ENCODE measurements around the gene RASGRP1. TPM values are rescaled to one million over a fixed set of nuclear protein-coding genes. Genes with fewer than 3 reads are reported as not detected.

RASGRP1 gene
- total RNA-seq, 4 donors from 2014 or later, result 0.22 to 2.1 (median 1.3) TPM

DNA sequence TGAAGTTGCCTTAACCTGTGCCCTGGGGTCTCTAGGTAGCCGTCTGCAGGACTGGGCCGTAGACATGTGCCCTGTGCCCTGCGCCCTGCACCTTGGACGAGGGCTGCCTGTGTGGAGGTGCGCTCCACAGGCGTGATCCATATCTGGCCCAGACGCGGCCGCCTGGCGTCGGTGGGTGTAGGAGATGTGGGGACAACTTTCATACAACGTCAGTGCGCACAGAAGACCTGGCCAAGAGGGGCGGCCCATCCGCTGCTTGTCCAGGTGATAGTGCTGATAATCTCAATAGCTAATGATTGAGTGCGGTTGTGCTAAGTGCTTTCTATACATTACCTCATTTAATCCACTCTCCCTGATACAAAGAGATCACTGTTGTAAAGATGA lies 665 bp upstream of the RASGRP1 start:
- WGBS, 2 donors, result 69 to 84% methylated on average over 5 to 16 of the region's 16 CpGs
- no peak overlapping the region for H3K27ac ChIP-seq
- H3K4me1 ChIP-seq, result peaks cover 0 to 15% (median 2%) of the 10 kb centered on the region in 4 donors
- H3K9me3 ChIP-seq, result no peaks in the 10 kb centered on the region
- H3K4me3 ChIP-seq, result peak overlapping the region in 1 of 4 donors; percentile 65
- peaks cover 0 to 22% of the 10 kb centered on the region in 2 donors for H3K27me3 ChIP-seq
- no peak for DNase-seq (ENCODE audit: low spot score in 2 of 2)
- no peaks in the 10 kb centered on the region for H3K36me3 ChIP-seq
- TF ChIP-seq POLR2A (IDR thresholded peaks at IDR 0.05), result no peak

DNA sequence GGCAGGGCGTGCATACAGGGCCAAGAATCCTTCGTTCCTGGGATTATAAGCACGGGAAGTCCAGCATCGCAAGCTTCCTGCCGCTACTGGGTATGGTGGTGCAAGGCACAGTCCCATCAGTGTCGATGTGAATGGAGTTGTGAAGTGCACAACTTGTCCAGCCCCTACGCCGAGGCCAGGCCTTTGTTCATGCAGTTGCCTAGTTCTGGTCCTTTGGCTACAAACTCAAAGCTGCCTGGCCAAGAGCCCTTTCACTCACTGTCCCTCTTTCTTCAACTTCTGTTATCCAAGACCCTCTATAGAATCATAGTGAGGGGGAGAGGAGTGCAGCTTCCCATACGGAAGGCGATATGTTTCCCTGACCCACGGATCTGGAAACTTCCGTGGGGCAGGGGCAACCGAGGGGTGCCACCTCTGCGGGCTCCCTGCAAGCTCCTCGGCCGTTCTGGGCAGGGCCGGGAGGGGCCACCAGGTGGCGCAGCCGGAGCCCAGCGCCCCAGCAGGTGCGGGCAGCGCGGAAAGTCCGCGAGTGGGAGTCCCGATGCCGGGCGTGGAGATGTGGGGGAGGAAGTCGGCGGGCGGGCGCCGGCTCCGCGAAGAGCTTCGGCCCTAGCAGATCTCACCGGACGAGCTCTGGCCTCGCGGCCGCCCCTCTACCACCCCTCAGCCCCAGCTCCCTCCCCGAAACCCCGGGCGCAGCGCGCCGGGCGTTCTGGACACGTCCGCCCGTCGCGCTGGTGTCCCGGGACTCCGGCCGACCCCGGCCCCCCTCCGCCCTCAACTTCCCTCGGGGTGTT lies 693 bp downstream of the RASGRP1 start:
- no peaks in the 10 kb centered on the region for H3K9me3 ChIP-seq
- peak overlapping the region in 1 of 4 donors; percentile 80 for H3K27ac ChIP-seq
- H3K4me3 ChIP-seq, result peak overlapping the region; percentile 34 to 65 (median 62)
- WGBS, 2 donors, result 18 to 47% methylated on average over 13 to 30 of the region's 59 CpGs
- peaks cover 0 to 15% (median 2%) of the 10 kb centered on the region in 4 donors for H3K4me1 ChIP-seq
- no peaks in the 10 kb centered on the region for H3K36me3 ChIP-seq
- TF ChIP-seq, protein P1, sequence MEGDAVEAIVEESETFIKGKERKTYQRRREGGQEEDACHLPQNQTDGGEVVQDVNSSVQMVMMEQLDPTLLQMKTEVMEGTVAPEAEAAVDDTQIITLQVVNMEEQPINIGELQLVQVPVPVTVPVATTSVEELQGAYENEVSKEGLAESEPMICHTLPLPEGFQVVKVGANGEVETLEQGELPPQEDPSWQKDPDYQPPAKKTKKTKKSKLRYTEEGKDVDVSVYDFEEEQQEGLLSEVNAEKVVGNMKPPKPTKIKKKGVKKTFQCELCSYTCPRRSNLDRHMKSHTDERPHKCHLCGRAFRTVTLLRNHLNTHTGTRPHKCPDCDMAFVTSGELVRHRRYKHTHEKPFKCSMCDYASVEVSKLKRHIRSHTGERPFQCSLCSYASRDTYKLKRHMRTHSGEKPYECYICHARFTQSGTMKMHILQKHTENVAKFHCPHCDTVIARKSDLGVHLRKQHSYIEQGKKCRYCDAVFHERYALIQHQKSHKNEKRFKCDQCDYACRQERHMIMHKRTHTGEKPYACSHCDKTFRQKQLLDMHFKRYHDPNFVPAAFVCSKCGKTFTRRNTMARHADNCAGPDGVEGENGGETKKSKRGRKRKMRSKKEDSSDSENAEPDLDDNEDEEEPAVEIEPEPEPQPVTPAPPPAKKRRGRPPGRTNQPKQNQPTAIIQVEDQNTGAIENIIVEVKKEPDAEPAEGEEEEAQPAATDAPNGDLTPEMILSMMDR (IDR thresholded peaks at IDR 0.05), result peak; percentile 74 to 82 (median 79)
- no peak for TF ChIP-seq EP300 (IDR thresholded peaks at IDR 0.05)
- no peak for TF ChIP-seq POLR2A (IDR thresholded peaks at IDR 0.05)
- H3K27me3 ChIP-seq, result peaks cover 0 to 22% of the 10 kb centered on the region in 2 donors
- peak; percentile 18 for DNase-seq (ENCODE audit: low spot score in 2 of 2)

DNA sequence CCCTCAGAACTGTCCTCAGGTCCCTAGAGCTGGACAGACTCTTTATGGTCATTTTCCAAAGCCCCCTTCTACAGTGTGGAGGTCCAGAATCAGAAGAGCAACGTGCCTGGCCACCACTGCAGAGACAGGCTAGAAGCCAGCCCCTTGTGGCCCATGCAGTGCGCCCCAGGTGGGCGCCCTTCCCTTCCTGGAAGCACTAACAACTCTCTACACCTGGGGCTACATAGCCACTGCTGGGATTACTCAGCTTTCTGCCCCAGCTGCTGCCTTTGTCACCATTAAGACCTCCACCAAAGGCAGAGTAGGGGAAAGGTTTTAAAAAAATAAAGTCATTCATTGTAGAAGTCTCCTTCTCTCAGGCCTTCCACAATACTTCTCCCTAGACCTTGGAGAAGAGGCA lies 2.3 kb downstream of the RASGRP1 start:
- WGBS, 2 donors, result 85 to 89% methylated on average over 3 of the region's 3 CpGs
- Histone ChIP-seq H3K27ac (no peak overlapping the region), H3K27me3 (peaks cover 0 to 22% of the 10 kb centered on the region in 2 donors), H3K4me3 (no peak overlapping the region), H3K9me3 (no peaks in the 10 kb centered on the region), H3K4me1 (peaks cover 0 to 15% (median 2%) of the 10 kb centered on the region in 4 donors), H3K36me3 (no peaks in the 10 kb centered on the region)
- TF ChIP-seq, protein P1 (IDR thresholded peaks at IDR 0.05), result no peak
- no peak for DNase-seq (ENCODE audit: low spot score in 2 of 2)

DNA sequence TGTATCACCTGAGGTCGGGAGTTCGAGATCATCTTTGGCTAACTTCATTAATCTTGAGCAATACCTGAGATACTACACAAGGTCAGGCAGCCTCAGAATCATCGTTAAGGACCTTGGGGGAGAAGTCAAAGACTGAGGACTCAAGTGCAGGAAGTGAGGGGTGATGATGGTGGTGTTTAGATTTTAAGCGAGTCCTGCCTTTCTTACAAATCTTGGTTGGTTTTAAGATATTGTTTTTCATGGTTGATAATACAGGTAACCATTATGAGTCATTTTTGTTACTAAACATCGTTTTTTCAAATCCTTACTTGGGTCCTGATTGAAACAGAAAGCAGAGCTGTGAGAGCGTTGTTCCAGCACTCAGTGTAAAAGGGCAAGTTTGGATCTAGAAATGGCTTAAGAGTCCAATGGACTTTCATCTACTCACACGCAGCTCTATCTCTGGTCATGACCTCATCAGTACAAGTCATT lies 4.1 kb downstream of the RASGRP1 start:
- no peak overlapping the region for H3K27ac ChIP-seq
- no peaks in the 10 kb centered on the region for H3K9me3 ChIP-seq
- H3K4me1 ChIP-seq, result peaks cover 0 to 15% (median 2%) of the 10 kb centered on the region in 4 donors
- no peaks in the 10 kb centered on the region for H3K36me3 ChIP-seq
- no peak overlapping the region for H3K4me3 ChIP-seq
- no peak for DNase-seq (ENCODE audit: low spot score in 2 of 2)
- TF ChIP-seq POLR2A (IDR thresholded peaks at IDR 0.05) (no peak), EP300 (IDR thresholded peaks at IDR 0.05) (no peak)
- peaks cover 0 to 17% of the 10 kb centered on the region in 2 donors for H3K27me3 ChIP-seq
- 87 to 93% methylated on average over 7 of the region's 7 CpGs for WGBS, 2 donors

DNA sequence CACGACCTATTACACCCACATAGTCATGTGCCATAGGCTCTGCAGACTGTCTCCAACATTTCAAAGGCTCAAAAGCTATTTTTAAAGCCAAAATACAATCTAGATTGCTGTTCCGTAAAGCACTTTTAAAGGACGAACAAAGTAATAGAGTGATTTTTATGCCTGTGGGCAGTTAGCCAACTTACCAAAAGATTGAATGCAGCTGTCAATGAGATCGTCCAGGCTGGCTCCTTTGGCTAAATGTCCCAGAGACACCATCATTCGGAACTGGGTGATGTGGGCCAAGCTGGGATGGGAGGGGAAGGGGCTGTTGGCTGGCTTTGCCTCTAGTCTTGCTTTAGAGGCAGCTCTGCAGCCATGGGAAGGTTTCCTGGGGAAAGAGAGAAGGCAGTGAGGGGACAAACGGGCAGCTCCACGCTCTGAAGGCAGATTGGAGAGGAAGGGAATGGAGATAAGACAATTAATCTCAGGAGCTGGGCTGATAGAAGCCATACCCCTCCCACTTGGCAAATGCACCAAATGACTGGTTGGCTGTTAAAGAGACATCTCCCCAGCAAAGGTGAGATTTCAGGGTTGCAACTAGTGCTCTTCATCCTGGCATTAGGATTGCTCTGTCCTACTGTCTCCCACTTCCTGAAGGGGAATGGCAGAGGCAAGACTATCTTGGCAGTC lies 4.8 kb downstream of the RASGRP1 start:
- no peak overlapping the region for H3K4me3 ChIP-seq
- H3K9me3 ChIP-seq, result no peaks in the 10 kb centered on the region
- TF ChIP-seq POLR2A (IDR thresholded peaks at IDR 0.05) (no peak), EP300 (IDR thresholded peaks at IDR 0.05) (no peak)
- TF ChIP-seq, protein P1 (IDR thresholded peaks at IDR 0.05), result no peak
- DNase-seq (ENCODE audit: low spot score in 2 of 2), result no peak
- no peak overlapping the region for H3K27ac ChIP-seq
- peaks cover 0 to 10% (median 2%) of the 10 kb centered on the region in 4 donors for H3K4me1 ChIP-seq
- H3K36me3 ChIP-seq, result no peaks in the 10 kb centered on the region
- WGBS, 2 donors, result 46 to 51% methylated on average over 7 of the region's 7 CpGs
- H3K27me3 ChIP-seq, result peaks cover 0 to 9% of the 10 kb centered on the region in 2 donors

DNA sequence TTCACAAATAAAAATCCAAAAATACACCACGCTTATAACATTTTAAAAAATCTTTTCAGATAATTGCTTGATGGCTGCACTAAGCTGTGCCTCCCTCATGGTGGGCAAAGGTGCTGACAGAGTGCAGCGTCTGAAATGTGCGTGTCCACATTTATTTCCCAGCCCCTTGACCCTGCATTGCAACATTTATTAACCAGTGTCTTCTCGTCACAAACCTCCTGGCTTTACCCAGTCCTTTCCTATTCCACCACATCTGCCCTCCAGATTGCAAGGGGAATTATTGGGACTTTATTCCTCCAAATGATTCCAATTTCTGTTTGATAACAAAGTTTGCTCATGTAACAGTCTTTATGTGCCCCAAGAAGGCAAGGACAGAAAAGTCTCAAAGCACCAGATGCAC lies 5.5 kb downstream of the RASGRP1 start:
- TF ChIP-seq, protein P1 (IDR thresholded peaks at IDR 0.05), result no peak
- TF ChIP-seq POLR2A (IDR thresholded peaks at IDR 0.05) (no peak), EP300 (IDR thresholded peaks at IDR 0.05) (no peak)
- Histone ChIP-seq H3K27ac (no peak overlapping the region), H3K9me3 (no peaks in the 10 kb centered on the region), H3K27me3 (peaks cover 0 to 6% of the 10 kb centered on the region in 2 donors), H3K4me1 (peaks cover 0 to 6% (median 1%) of the 10 kb centered on the region in 4 donors), H3K36me3 (no peaks in the 10 kb centered on the region), H3K4me3 (no peak overlapping the region)
- WGBS, 2 donors, result 78 to 81% methylated on average over 4 of the region's 4 CpGs
- no peak for DNase-seq (ENCODE audit: low spot score in 2 of 2)

Data from tibial nerve (tissue), 4 donors.